ENCODE measurements around the gene HMGA1.
A peak's percentile ranks its signal among the peaks of the same experiment; 100 is the strongest.
"Not testable (repeated sequence)": the region's sequence is repeated elsewhere in the genome, so short reads cannot be mapped to it uniquely, and the experiment has no call there.

The HMGA1 gene

DNA sequence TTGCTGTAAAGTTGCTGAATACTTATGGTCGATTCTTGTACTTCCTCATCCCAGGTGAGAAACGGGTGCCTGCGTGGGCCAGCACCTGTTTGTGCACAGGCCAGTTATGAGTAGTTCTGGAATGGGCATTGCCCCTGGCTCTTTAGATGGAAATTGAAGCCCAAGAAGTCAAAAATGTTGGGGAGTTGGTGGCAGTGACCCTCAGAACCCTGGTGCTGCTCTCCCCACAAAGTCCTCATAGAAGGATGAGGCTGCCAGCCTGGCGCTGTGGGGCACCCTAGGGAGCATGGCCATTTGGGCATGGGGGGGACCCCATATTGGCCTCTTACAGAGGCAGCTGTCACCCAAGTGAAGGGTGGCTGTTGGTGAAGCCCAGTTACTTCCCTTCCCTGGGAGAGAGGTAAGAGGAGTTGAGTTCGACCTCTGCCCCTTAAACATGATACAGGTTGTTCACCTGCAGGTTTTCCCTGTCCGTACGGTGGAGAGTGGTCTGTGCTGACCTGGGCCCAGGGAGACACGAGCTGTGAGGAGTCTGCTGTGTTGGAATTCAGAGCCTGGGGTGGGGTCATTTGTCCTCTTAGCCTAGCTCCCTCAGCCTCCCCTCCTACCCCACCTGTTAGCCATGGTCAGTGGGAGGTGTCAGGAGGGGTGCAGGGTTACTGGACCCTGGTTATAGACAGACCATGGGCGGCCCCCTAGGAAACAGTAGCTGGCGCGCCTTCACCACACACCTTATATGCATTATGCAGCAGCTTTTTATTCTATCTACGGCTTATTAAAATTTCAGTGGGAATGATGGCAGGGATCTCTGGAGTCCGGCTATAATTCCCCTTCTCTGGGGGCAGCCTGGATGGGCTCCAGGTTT, 4.9 kb downstream of the HMGA1 start:
- DNase-seq: no peak

DNA sequence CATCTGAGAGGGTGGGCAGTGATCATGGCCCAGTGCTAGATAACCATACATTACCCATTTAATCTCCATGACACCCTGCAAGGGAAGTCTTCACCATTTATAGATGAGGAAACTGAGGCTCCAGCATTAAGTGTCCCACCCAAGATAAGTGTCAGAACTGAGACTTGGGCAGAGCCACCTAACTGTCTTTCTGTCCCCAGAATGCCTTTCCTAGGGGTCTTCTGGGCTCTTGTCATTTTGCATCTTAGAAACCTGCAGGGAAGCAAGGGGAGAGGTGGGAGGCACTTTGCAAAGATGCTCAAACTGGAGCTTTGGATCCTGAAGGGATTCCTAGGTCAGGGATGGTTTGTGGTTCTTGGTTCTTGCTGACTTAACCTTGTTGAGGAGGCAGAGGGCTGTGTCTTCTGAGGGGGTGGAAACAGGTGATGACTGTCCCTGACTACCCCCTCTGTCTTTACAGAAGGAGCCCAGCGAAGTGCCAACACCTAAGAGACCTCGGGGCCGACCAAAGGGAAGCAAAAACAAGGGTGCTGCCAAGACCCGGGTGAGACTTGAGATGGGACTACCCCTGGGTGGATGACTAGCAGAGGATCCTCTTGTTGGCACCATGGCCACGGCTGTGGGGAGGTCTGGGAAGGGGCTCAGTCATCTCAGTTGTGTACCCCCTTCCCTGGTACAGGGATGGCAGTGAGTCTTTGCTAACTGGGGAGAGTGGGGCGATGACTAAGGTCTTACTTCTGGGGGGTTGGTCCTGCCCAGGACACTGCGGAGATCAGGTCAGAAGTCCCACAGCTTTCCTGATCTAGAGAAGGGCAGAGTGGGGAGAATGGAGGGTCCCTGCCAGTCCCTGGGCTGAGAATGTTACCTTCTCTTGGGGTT, 5.8 kb downstream of the HMGA1 start:
- DNase-seq: no peak

DNA sequence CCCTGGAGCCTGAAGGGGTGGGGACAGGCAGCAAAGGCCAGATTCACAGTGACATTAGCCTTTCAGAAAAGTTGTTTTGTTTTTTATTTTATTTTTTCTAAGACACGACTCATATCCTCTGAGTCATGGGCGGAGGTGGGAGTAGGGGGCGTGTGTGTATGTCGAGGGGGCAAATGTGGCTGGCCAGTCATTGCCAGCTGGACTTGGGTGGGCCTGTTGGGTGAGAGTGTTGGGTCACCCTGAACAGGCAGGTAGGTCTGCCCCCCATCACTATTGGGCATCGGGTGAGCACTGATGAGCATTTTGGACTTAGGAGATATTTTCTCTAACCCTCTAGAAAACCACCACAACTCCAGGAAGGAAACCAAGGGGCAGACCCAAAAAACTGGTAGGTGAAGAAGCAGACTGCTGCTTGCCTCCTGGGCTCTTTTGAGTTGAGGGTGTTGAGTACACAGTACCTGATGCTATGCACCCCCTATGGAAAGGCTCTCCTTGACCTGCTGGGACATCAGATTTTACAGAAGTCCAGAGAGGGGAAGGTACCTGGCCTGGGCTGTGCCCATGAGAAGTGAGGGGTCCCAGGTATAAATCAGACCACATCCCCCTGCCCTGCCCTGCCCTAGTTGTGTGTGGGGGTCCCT, 6.6 kb downstream of the HMGA1 start:
- DNase-seq: no peak

DNA sequence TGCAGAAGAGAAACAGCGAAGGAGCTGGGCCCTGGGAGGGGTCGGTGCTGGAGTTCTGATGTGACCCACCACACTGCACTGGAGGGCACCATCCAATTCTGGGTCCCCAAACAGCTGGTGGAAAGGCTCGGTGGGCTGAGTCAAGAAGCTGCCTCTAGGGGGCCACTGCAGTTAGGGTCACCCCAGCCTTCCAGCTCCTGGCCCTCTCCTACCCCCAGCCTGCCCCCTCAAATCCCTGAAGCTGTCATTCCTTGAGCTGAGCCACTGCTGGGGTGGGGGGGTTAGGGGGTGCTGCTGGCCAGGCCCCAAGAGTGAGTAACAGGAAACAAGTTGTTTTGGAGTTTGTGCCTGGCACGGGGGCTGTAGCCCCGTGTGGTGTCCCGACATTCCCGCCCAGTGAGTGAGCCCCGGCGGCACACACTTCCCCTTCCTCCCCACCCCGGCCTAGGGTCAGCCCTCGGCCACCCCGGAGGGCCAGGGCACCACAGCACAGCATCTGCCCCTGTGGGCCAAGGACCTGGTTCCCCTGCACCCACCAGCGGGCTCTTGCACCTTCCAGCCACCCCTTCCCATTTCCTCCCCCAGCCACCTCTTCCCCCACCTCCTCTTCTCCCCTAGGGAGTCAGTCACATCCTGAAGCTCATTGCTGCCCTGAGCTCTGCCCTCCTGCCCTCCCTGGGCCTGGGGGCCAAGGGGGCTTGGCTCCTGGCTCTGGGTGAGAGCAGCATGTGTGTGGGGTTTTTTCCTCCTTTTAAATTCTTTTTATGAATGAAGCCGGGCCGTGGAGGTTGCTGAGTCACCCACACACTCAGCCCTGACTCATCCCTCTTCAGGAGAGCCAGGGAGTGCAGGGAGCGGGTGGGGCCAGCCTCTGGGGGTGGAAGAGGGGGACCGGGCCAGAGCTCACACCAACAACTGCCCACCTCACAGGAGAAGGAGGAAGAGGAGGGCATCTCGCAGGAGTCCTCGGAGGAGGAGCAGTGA, 7.5 kb downstream of the HMGA1 start:
- DNase-seq: no peak

DNA sequence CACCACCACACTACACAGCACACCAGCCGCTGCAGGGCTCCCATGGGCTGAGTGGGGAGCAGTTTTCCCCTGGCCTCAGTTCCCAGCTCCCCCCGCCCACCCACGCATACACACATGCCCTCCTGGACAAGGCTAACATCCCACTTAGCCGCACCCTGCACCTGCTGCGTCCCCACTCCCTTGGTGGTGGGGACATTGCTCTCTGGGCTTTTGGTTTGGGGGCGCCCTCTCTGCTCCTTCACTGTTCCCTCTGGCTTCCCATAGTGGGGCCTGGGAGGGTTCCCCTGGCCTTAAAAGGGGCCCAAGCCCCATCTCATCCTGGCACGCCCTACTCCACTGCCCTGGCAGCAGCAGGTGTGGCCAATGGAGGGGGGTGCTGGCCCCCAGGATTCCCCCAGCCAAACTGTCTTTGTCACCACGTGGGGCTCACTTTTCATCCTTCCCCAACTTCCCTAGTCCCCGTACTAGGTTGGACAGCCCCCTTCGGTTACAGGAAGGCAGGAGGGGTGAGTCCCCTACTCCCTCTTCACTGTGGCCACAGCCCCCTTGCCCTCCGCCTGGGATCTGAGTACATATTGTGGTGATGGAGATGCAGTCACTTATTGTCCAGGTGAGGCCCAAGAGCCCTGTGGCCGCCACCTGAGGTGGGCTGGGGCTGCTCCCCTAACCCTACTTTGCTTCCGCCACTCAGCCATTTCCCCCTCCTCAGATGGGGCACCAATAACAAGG, 8.5 kb downstream of the HMGA1 start:
- DNase-seq: not testable (repeated sequence)

DNA sequence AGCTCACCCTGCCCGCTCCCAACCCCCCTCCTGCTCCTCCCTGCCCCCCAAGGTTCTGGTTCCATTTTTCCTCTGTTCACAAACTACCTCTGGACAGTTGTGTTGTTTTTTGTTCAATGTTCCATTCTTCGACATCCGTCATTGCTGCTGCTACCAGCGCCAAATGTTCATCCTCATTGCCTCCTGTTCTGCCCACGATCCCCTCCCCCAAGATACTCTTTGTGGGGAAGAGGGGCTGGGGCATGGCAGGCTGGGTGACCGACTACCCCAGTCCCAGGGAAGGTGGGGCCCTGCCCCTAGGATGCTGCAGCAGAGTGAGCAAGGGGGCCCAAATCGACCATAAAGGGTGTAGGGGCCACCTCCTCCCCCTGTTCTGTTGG, 9.1 kb downstream of the HMGA1 start:
- DNase-seq: not testable (repeated sequence)

DNA sequence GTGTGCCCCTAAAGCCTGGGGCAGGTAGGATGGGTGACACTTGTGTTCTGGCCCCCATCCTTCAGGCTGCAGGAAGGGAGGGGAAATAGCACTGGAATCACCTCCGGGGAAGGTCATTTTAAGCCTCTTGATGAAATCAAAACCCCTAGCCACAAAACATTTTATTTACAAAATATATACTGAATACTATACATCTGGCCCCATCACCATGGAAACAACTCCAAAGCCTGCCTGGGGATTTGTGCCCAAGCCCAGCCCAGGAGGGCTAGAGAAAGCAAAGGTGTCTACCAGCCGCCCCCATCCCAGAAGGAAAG, 9.5 kb downstream of the HMGA1 start:
- no peak for DNase-seq

DNA sequence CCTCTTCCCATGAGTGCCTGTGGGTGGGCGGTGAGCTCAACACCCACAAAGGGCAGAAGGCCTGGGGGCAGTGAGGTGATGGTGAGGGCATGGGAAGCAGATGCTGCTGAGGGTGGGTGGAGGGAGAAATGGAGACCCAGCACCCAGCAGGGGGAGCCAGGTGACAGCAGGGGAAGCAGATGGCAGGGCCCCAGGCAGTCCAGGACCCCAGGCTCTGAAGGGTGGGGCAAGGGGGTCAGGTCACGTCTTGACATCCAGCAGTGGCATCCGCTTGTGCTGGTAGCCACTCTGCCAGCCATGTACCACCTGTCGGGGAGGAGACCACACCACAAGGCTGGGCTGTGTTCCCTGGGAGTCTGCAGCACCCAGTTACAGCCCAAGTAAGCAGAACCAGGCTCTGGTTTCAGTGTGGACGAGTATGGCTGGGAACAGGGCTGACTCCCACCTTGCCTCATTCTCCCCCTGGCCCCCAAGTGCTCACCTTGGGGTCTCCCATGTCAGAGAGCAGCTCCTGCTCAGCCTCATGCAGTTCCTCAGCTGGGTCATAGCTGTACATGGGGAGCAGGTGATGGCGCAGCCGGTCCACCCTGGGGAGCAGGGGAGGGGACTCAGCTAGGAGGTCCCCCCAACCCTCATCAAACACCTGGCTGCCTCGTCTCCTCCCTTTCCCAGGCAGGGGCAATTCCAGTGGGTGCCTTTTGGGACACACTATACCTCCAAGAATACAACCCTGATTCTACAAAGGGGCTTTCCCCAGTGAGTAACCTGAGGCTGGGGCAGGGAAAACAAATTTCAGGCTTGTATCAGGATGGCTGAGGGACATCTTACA, 10.1 kb downstream of the HMGA1 start:
- DNase-seq: no peak

DNA sequence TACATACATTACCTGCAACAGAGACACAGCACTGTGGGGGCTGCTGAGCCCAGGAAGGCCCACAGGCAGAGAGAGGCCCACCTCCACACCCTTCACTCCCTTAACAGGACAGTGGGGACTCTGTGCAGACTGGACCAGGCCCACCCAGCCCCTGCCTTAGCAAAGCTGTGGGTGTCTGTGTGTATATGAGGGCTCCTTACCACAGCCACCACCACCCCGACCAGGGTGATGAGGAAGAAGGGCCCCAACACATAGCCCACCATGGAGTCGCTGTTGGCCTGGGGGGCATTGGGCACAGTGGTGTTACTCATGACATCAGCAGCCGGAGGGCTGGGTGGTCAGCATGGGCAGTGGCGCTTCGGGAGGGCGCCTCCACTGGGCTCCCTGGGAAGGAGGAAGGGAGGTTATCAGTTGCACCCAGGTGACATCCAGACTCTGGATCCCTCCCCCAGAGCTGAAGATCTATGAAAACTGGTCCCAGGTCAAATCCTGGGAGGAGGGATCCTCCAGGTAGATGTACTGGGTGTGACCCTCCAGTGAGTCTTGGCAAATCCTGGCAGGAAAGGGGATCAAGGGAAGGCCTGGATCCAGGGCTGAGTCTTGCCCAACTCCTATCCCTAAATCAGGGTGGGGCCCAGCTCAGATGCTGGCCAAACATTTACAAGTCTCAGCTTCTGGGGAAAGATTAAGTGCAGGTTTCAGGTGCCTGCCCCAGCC, 11.0 kb downstream of the HMGA1 start:
- no peak for DNase-seq

DNA sequence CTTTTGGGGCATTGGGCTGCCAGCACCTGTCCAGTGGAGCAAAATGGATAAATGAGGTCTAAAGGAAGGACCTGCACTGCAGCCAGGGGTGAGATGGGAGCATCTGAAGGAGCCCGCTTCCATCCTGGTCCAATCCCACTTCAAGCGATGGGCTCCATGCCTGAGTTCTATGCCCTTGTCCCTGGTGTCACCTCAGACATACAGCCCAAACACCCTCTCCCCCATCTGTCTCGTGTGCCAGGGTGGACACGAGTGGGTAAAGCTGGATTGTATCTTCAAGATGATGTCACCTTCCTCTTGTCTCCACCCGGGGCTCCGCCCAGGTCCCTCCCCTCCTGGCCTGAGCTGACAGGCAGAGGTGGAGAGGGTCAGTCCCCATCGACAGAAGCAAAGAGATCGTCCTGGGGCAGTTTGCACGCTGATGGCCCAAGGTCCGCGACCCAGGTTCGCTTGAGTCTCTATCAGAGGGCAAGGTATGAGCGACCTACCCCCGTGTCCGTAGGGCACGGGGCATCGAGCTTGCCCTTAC, 11.6 kb downstream of the HMGA1 start:
- no peak for DNase-seq

DNA sequence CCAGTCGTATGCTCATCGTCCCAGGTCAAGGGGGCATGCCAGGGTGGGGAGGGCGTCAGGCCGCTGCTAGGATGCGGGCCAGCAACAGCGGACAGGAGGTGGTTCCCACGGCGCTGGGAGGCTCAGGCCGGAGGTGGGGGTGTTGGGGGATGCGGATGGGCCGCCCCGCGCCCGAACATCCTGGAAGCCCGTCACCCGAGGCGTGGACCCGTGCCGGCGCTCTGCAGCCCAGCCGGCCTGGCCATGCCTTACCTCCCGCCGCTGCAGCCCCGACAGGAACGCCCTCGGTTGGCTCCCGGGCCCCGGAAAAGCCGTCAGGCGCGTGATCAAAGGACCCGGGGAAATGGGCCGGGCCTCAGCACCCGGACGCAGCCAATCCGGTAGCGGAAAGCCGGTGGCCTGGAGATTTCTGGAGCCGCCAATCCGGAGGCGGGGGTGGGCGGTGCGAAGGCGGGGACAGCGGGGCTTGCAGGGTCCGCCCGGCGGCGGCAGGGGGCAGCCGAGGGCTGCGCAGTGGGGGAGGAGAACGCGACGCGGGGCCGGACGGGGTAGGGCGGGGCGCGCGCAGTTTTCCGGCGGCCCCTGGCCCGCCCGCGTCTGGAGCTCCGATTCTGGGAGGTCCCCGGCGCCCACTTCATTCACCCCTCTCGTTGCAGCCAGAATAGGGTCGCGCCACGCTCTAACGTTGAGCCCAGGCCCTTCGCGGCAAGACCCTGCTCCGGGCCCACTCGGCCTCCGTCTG, 12.2 kb downstream of the HMGA1 start, which contains the start of gene SMIM29:
SMIM29 (minus strand) TSS at position 280 of the 742 bp plus-strand sequence. CDS start 1,215 bp downstream, outside the sequence.
- peak; percentile 99 for DNase-seq

DNA sequence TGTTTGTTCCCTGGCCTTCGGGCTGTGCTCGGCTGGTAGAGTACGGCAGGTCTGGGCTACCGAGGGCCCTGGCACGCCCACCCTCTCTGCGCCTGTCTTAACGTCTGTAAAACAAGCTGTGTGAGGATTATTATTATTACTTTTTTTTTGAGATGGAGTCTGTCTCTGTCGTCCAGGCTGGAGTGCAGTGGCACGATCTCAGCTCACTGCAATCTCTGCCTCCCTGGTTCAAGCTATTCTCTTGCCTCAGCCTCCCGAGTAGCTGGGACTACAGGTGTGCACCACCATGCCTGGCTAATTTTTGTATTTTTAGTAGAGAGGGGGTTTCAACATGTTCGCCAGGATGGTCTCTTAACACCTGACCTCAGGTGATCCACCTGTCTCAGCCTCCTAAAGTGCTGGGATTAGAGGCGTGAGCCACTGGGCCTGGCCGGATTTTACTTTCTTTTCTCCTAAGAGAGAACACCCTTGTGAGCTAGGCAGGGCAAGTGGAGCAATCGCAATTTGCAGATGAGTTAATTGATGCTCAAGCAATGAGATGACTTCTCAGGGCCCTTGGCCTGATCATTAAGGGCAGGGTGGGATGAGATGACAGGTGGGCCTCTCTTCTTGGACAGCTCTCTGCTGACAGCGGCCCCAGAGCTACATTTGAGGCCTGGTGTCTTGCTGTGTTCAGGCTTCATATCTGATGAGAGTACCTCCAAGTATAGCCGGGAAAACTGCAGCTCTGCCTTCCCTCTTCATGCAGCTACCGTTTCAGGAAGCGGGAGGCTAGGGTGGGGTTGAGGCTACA, 13.0 kb downstream of the HMGA1 start:
- DNase-seq: no peak

DNA sequence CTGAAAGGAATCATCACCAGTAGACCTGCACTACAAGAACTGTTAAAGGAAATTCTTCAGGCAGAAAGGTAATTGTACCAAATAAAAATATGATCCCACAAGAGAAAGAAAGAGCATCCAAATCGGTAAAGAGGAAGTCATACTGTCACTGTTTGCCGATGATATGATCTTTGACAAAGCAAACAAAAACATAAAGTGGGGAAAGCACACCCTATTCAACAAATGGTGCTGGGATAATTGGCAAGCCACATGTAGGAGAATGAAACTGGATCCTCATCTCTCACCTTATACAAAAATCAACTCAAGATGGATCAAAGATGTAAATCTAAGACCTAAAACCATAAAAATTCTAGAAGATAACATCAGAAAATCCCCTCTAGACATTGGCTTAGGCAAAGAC, 15.7 kb downstream of the HMGA1 start:
- DNase-seq: not testable (repeated sequence)

DNA sequence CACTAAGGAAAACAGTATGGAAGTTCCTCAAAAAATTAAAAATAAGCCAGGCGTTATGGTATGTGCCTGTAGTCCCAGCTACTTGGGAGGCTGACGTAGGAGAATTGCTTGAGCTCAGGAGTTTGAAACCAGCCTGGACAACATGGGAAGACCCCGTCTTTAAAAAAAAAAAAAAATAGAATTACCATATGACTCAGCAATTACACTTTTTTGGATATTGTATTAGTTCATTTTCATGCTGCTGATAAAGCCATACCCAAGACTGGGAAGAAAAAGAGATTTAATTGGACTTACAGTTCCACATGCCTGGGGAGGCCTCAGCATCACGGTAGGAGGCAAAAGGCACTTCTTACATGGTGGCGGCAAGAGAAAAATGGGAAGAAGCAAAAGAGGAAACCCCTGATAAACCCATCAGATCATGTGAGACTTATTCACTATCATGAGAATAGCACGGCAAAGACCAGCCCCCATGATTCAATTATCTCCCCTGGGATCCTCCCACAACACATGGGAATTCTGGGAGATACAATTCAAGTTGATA, 22.9 kb downstream of the HMGA1 start:
- no peak for DNase-seq

DNA sequence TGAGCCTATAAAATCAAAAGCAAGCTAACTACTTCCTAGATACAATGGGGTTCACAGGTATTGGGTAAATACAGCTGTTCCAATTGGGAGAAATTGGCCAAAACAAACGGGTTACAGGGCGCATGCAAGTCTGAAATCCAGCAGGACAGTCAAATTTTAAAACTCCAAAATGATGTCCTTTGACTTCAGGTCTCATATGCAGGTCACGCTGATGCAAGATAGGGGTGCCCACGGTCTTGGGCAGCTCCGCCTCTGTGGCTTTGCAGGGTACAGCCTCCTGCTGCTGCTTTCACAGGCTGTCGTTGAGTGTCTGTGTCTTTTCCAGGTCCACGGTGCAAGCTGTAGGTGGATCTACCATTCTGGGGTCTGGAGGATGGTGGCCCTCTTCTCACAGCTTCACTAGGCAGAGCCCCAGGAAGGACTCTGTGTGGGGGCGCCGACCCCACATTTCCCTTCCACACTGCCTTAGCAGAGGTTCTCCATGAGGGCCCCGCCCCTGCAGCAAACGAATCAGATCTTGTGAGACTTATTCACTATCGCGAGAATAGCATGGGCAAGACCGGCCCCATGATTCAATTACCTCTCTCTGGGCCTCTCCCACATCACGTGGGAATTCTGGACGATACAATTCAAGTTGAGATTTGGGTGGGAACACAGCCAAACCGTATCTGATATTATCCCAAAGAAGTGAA, 24.0 kb downstream of the HMGA1 start:
- DNase-seq: no peak

DNA sequence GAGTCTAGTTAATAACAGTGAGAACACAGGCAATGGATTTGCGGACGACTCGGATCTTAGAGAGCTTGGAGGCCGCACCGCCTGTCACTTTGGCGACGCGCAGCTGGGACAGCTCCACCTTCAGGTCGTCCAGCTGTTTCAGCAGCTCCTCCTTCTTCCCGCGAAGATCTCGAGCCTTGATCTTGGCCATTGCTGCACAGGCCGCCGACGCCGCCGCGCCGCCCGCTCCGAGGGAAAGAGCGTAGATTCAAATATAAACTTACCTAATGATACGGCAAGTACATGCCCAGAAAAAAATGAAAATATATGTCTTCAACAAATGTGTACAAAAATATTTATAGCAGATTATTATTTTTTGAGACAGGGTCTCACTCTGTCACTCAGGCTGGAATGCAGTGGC, 26.8 kb downstream of the HMGA1 start:
- not testable (repeated sequence) for DNase-seq

DNA sequence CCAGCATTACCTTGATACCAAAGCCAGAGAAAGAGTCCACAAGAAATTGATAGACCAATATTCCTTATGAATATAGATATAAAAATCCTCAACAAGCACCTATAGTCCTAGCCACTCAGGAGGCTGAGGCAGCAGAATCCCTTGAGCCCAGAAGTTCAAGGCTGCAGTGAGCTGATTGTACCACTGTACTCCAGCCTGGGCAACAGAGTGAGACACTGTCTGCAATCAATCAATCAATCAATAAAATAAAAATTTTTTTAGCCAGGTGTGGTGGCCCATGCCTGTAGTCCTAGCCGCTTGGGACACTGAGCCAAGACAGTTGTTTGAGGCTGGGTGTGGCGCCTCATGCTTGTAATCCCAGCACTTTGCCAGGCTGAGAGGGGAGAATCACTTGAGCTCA, 31.1 kb downstream of the HMGA1 start:
- DNase-seq: no peak
